A673 (cell line): Measurements from ENCODE around the gene POP4.

ENCODE experiments used
- CTCF ChIP-seq: fragments of 300-800, 200-600 bp; sonication (generic); conservative IDR thresholded peaks from 2 replicates; pipeline ENCODE4 v1.5.1; 2017; ENCODE audit warnings: low read depth, mild to moderate bottlenecking, antibody characterized with exemption, low read length, moderate library complexity, mixed read lengths
- EZH2 ChIP-seq: fragments of 200-600 bp; sonication (generic); IDR thresholded peaks from 2 replicates; pipeline ENCODE4 v1.6.1; 2017; ENCODE audit warnings: borderline replicate concordance, low read depth, mild to moderate bottlenecking, mixed read lengths, antibody characterized with exemption, low read length; ENCODE audit not compliant: poor library complexity, severe bottlenecking

GRCh38 chr19:29618434-29618833 is 12.4 kb downstream of the POP4 start:
- TF ChIP-seq CTCF (no peak), EZH2 (no peak)
